Fibroblast of lung (primary cell): ENCODE measurements around the gene TMCO5A. TPM values are rescaled to one million over a fixed set of nuclear protein-coding genes. Genes with fewer than 3 reads are reported as not detected.

Experiments
- DNase-seq, 2 donors: peaks; one replicate each; pipeline versions ENCODE4 v3.0.0 to v3.0.0-alpha.2; 2010; ENCODE audit warnings: low read depth in 2 of 2
- H2AFZ ChIP-seq: 2 replicates; pipeline ENCODE4 v1.5.1; 2012; ENCODE audit warnings: low read length, control low read depth, inconsistent platforms
- H3K27ac ChIP-seq: 2 replicates; pipeline ENCODE4 v1.5.1; 2011; ENCODE audit warnings: low read length, control low read depth; ENCODE audit not compliant: insufficient read depth
- H3K27me3 ChIP-seq: 2 replicates; pipeline ENCODE4 v1.5.1; 2011; ENCODE audit warnings: mild to moderate bottlenecking, low read length; ENCODE audit not compliant: control insufficient read depth, insufficient read depth
- H3K36me3 ChIP-seq: 2 replicates; pipeline ENCODE4 v1.5.1; 2011; ENCODE audit warnings: low read length; ENCODE audit not compliant: control insufficient read depth, insufficient read depth
- H3K4me1 ChIP-seq: 2 replicates; pipeline ENCODE4 v1.5.1; 2011; ENCODE audit warnings: low read length; ENCODE audit not compliant: control insufficient read depth, insufficient read depth; ENCODE audit errors: extremely low read depth
- H3K4me2 ChIP-seq: 2 replicates; pipeline ENCODE4 v1.5.1; 2011; ENCODE audit warnings: low read length, control low read depth; ENCODE audit not compliant: insufficient read depth; ENCODE audit errors: extremely low read depth
- H3K4me3 ChIP-seq, 4 experiments: fragments of 200-600 bp in 1 of 4; sonication (generic) in 1 of 4; replicated peaks in 1 of 4; 2 replicates each; pipeline ENCODE4 v1.5.1; 2011 to 2016; ENCODE audit warnings: low read length in 4 of 4, low read depth in 3 of 4, mild to moderate bottlenecking in 3 of 4, control low read depth in 2 of 4, inconsistent platforms in 1 of 4, mixed read lengths in 1 of 4; ENCODE audit not compliant: insufficient read depth in 1 of 4; ENCODE audit errors: control extremely low read depth in 1 of 4
- H3K79me2 ChIP-seq: 2 replicates; pipeline ENCODE4 v1.5.1; 2012; ENCODE audit warnings: mild to moderate bottlenecking, low read length, inconsistent platforms; ENCODE audit not compliant: control insufficient read depth, insufficient read depth
- H3K9ac ChIP-seq: 2 replicates; pipeline ENCODE4 v1.5.1; 2011; ENCODE audit warnings: mild to moderate bottlenecking, low read length, control low read depth; ENCODE audit not compliant: insufficient read depth
- H3K9me3 ChIP-seq: 2 replicates; pipeline ENCODE4 v1.5.1; 2012; ENCODE audit warnings: low read depth, low read length; ENCODE audit not compliant: control insufficient read depth, insufficient read depth
- H4K20me1 ChIP-seq: 2 replicates; pipeline ENCODE4 v1.5.1; 2011; ENCODE audit warnings: low read length; ENCODE audit not compliant: control insufficient read depth, insufficient read depth; ENCODE audit errors: extremely low read depth
- CTCF ChIP-seq, 2 donors: IDR thresholded peaks in 1 of 2; conservative IDR thresholded peaks in 1 of 2; 1 replicate in 1 of 2; 2 replicates in 1 of 2; pipeline ENCODE4 v1.5.1; 2011 to 2012; ENCODE audit warnings: low read length in 2 of 2, control low read depth in 1 of 2, inconsistent platforms in 1 of 2, low read depth in 1 of 2, mild to moderate bottlenecking in 1 of 2
- EZH2 ChIP-seq: IDR thresholded peaks from 2 replicates; pipeline ENCODE4 v1.5.1; 2012; ENCODE audit warnings: low read length, control low read depth, mild to moderate bottlenecking; ENCODE audit errors: missing control alignments
- polyA plus RNA-seq, 2 donors: library from polyadenylated mRNA; depleted of rRNA in 1 of 2; stranded (reverse) in 1 of 2; unstranded in 1 of 2; fragments of >200 nt; gene quantifications; 2 replicates each; pipeline ENCODE4 v1.2.1, GENCODE V29; 2011 to 2012; ENCODE audit warnings: missing spikeins in 1 of 2
- total RNA-seq: library from RNA; depleted of rRNA; stranded (reverse); fragments of >200 nt; gene quantifications from 2 replicates; pipeline ENCODE4 v1.2.1, GENCODE V29; 2014

The TMCO5A gene
- total and polyA plus RNA-seq, 2 donors (not counting 1 experiment from before 2014, with no cell fraction given), result not detected

DNA sequence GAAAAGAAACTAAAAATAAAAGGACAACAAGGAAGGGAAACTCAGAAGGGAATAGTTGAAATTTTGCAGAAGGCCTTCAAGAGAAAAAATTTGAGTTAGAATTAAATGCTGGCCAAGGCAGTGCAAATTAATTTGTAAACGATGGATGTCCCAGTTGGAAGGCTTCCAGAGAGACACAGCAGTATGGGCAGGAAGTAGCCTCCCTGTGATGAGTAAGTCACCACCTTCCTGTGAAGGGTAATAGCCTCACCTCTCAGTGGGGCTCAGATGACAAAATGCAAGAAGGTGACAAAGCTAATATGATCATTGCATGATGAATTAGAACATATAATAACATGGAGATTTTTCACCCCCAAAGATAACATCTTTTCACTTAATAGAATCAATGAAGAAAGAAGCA, 27.3 kb upstream of the TMCO5A start:
- Histone ChIP-seq H3K27me3 (no peaks in the 10 kb centered on the region), H3K36me3 (no peaks in the 10 kb centered on the region), H4K20me1 (no peaks in the 10 kb centered on the region), H3K27ac (no peak overlapping the region), H3K4me1 (no peaks in the 10 kb centered on the region), H3K79me2 (no peaks in the 10 kb centered on the region), H2AFZ (no peak overlapping the region), H3K9ac (no peak overlapping the region), H3K4me3 (no peak overlapping the region), H3K4me2 (no peak overlapping the region), H3K9me3 (no peaks in the 10 kb centered on the region)
- peak; percentile 18 to 21 for DNase-seq
- no peak for TF ChIP-seq EZH2
- no peak for TF ChIP-seq CTCF (conservative IDR thresholded peaks at IDR 0.05 in 1 of 2, IDR thresholded peaks at IDR 0.05 in 1 of 2; ENCODE audit: low read depth in 1 of 2, low read length in 2 of 2)

GRCh38 chr15:37921527-37922385, 12.7 kb upstream of the TMCO5A start:
- Histone ChIP-seq H3K9ac (no peak overlapping the region), H3K4me1 (no peaks in the 10 kb centered on the region), H3K36me3 (no peaks in the 10 kb centered on the region), H3K27ac (no peak overlapping the region), H3K4me3 (no peak overlapping the region), H3K27me3 (no peaks in the 10 kb centered on the region), H4K20me1 (no peaks in the 10 kb centered on the region), H3K4me2 (no peak overlapping the region), H2AFZ (no peak overlapping the region), H3K79me2 (no peaks in the 10 kb centered on the region), H3K9me3 (no peaks in the 10 kb centered on the region)
- TF ChIP-seq EZH2, result no peak
- TF ChIP-seq CTCF (conservative IDR thresholded peaks at IDR 0.05 in 1 of 2, IDR thresholded peaks at IDR 0.05 in 1 of 2; ENCODE audit: low read depth in 1 of 2, low read length in 2 of 2), result no peak
- DNase-seq, result peak in 1 of 2 donors; percentile 30

GRCh38 chr15:37926136-37926535, 8.3 kb upstream of the TMCO5A start:
- no peak overlapping the region for H3K4me3 ChIP-seq
- no peak for TF ChIP-seq CTCF (conservative IDR thresholded peaks at IDR 0.05 in 1 of 2, IDR thresholded peaks at IDR 0.05 in 1 of 2; ENCODE audit: low read depth in 1 of 2, low read length in 2 of 2)
- TF ChIP-seq EZH2, result no peak
- no peaks in the 10 kb centered on the region for H4K20me1 ChIP-seq
- H3K27me3 ChIP-seq, result no peaks in the 10 kb centered on the region
- H3K79me2 ChIP-seq, result no peaks in the 10 kb centered on the region
- H3K27ac ChIP-seq, result no peak overlapping the region
- no peak overlapping the region for H2AFZ ChIP-seq
- DNase-seq, result no peak
- H3K9ac ChIP-seq, result no peak overlapping the region
- no peak overlapping the region for H3K4me2 ChIP-seq
- H3K36me3 ChIP-seq, result no peaks in the 10 kb centered on the region
- no peaks in the 10 kb centered on the region for H3K9me3 ChIP-seq
- H3K4me1 ChIP-seq, result no peaks in the 10 kb centered on the region
